SK-N-SH (cell line): Measurements from ENCODE around the gene CKM. TPM values are rescaled to one million over a fixed set of nuclear protein-coding genes. Genes with fewer than 3 reads are reported as not detected.

ENCODE experiments used
- CTCF ChIA-PET: fragments of 300-600, 350-600 bp; formaldehyde crosslinking; extraction: SDS; loops from one replicate; lab custom pipeline; 2021; lab: Yijun Ruan, JAX
- POLR2A ChIA-PET: fragments of 350-600 bp; sonication (Branson Sonifier 250); formaldehyde crosslinking; extraction: SDS; loops from one replicate; lab custom pipeline; 2020; ENCODE audit warnings: antibody characterized with exemption, inconsistent platforms; lab: Yijun Ruan, JAX
- DNase-seq: peaks from one replicate; pipeline ENCODE4 v3.0.0; 2012
- H2AFZ ChIP-seq: fragments of 200-600 bp; sonication (generic); 2 replicates; pipeline ENCODE4 v1.8.1; 2016; ENCODE audit warnings: antibody characterized with exemption, mild to moderate bottlenecking, low read depth
- H3F3A ChIP-seq: fragments of 200-600 bp; sonication (generic); replicated peaks from 2 replicates; pipeline ENCODE3; 2016; ENCODE audit warnings: antibody characterized with exemption, mild to moderate bottlenecking; ENCODE audit not compliant: insufficient read depth
- H3K27ac ChIP-seq, 2 experiments: fragments of 200-500 bp in 1 of 2; fragments of 200-600 bp in 1 of 2; sonication (Bioruptor generic) in 1 of 2; sonication (generic), shearing (Covaris generic) in 1 of 2; 2 replicates each; pipeline versions ENCODE4 v1.5.1 to v1.6.1; 2014 to 2016; ENCODE audit warnings: low read depth in 2 of 2, inconsistent platforms in 1 of 2, low read length in 1 of 2, mild to moderate bottlenecking in 1 of 2, mixed read lengths in 1 of 2
- H3K27me3 ChIP-seq: fragments of 200-600 bp; sonication (generic), shearing (Covaris generic); 2 replicates; pipeline ENCODE4 v1.6.1; 2016; ENCODE audit warnings: mixed run types; ENCODE audit not compliant: insufficient read depth
- H3K36me3 ChIP-seq, 2 experiments: fragments of 200-500 bp in 1 of 2; fragments of 200-600 bp in 1 of 2; sonication (Bioruptor generic) in 1 of 2; sonication (generic) in 1 of 2; replicated peaks in 1 of 2; 2 replicates each; pipeline versions ENCODE3 to v1.5.1; 2014 to 2016; ENCODE audit warnings: low read length in 1 of 2, mild to moderate bottlenecking in 1 of 2; ENCODE audit not compliant: insufficient read depth in 2 of 2, control insufficient read depth in 1 of 2
- H3K4me1 ChIP-seq, 2 experiments: fragments of 200-500 bp in 1 of 2; fragments of 200-600 bp in 1 of 2; sonication (Bioruptor generic) in 1 of 2; sonication (generic), shearing (Covaris generic) in 1 of 2; 2 replicates each; pipeline versions ENCODE4 v1.5.1 to v1.6.1; 2014 to 2016; ENCODE audit warnings: low read depth in 1 of 2, low read length in 1 of 2, mixed run types in 1 of 2; ENCODE audit not compliant: insufficient read depth in 2 of 2, control insufficient read depth in 1 of 2
- H3K4me2 ChIP-seq: fragments of 200-600 bp; sonication (generic), shearing (Covaris generic); 2 replicates; pipeline ENCODE4 v1.6.1; 2017; ENCODE audit warnings: mixed run types
- H3K4me3 ChIP-seq, 2 experiments: fragments of 200-500 bp in 1 of 2; fragments of 200-600 bp in 1 of 2; sonication (Bioruptor generic) in 1 of 2; sonication (generic), shearing (Covaris generic) in 1 of 2; 2 replicates each; pipeline versions ENCODE4 v1.5.1 to v1.8.1; 2014 to 2016; ENCODE audit warnings: low read depth in 2 of 2, inconsistent platforms in 1 of 2, low read length in 1 of 2, mild to moderate bottlenecking in 1 of 2, mixed read lengths in 1 of 2, moderate library complexity in 1 of 2
- H3K79me2 ChIP-seq: fragments of 200-600 bp; sonication (generic); 2 replicates; pipeline ENCODE4 v1.8.1; 2017; ENCODE audit warnings: mild to moderate bottlenecking; ENCODE audit not compliant: insufficient read depth
- H3K9ac ChIP-seq: fragments of 200-600 bp; sonication (generic); 2 replicates; pipeline ENCODE4 v1.6.1; 2017; ENCODE audit warnings: mixed run types
- H3K9me2 ChIP-seq: fragments of 200-600 bp; sonication (generic); 2 replicates; pipeline ENCODE4 v1.6.1; 2017; ENCODE audit warnings: mixed run types
- H3K9me3 ChIP-seq: fragments of 200-600 bp; sonication (generic); 2 replicates; pipeline ENCODE4 v1.6.1; 2017; ENCODE audit warnings: mixed run types, mild to moderate bottlenecking, moderate library complexity
- H4K20me1 ChIP-seq: fragments of 200-600 bp; sonication (generic); 2 replicates; pipeline ENCODE4 v1.6.1; 2017; ENCODE audit warnings: mild to moderate bottlenecking, mixed run types; ENCODE audit not compliant: insufficient read depth
- CHD2 ChIP-seq: fragments of 150-350 bp; IDR thresholded peaks from 2 replicates; pipeline ENCODE4 v1.6.1; 2018; ENCODE audit warnings: low read length; ENCODE audit not compliant: partially characterized antibody
- CTCF ChIP-seq: fragments of 200-600 bp; sonication (generic); IDR thresholded peaks from 2 replicates; pipeline ENCODE4 v1.6.1; 2017; ENCODE audit warnings: antibody characterized with exemption, mild to moderate bottlenecking, moderate library complexity
- ELF1 ChIP-seq: IDR thresholded peaks from 2 replicates; pipeline ENCODE4 v1.4.0; 2012
- EP300 ChIP-seq, 2 experiments: IDR thresholded peaks; 2 replicates each; pipeline versions ENCODE4 v1.4.0 to v1.6.1; 2012; ENCODE audit warnings: borderline replicate concordance in 1 of 2, low read depth in 1 of 2, low read length in 1 of 2
- FOXJ3 ChIP-seq: sonication (generic); formaldehyde crosslinking; IDR thresholded peaks from 2 replicates; pipeline ENCODE4 v1.5.1; 2020; ENCODE audit warnings: mild to moderate bottlenecking, missing genetic modification reagents
- FOXM1 ChIP-seq: IDR thresholded peaks from 2 replicates; pipeline ENCODE4 v1.4.0; 2012; ENCODE audit warnings: low read depth, mild to moderate bottlenecking
- GABPA ChIP-seq: IDR thresholded peaks from 2 replicates; pipeline ENCODE4 v1.4.0; 2012; ENCODE audit warnings: low read depth, mild to moderate bottlenecking
- IRF3 ChIP-seq: fragments of 150-350 bp; IDR thresholded peaks from 2 replicates; pipeline ENCODE4 v1.6.1; 2016; ENCODE audit warnings: mild to moderate bottlenecking, low read depth, low read length
- MEF2A ChIP-seq: IDR thresholded peaks from 2 replicates; pipeline ENCODE4 v1.4.0; 2012; ENCODE audit warnings: low read depth, borderline replicate concordance
- MXI1 ChIP-seq: IDR thresholded peaks from 2 replicates; pipeline ENCODE4 v1.6.1; 2012; ENCODE audit warnings: mild to moderate bottlenecking, low read depth, low read length, improper control_type of control experiment
- NRF1 ChIP-seq: IDR thresholded peaks from 2 replicates; pipeline ENCODE4 v1.6.1; 2012; ENCODE audit warnings: low read depth, mild to moderate bottlenecking, low read length
- RAD21 ChIP-seq: IDR thresholded peaks from 2 replicates; pipeline ENCODE4 v1.6.1; 2012; ENCODE audit warnings: mild to moderate bottlenecking, low read length
- RCOR1 ChIP-seq: fragments of 150-350 bp; IDR thresholded peaks from 2 replicates; pipeline ENCODE4 v1.6.1; 2017; ENCODE audit warnings: antibody characterized with exemption, low read length
- REST ChIP-seq: IDR thresholded peaks from 2 replicates; pipeline ENCODE4 v1.6.1; 2012; ENCODE audit warnings: mild to moderate bottlenecking, low read depth, low read length, moderate library complexity
- RXRA ChIP-seq: IDR thresholded peaks from 2 replicates; pipeline ENCODE4 v1.4.0; 2012; ENCODE audit warnings: low read depth, mild to moderate bottlenecking, borderline replicate concordance
- SIN3A ChIP-seq: IDR thresholded peaks from 2 replicates; pipeline ENCODE4 v1.6.1; 2012; ENCODE audit warnings: low read depth, mild to moderate bottlenecking, low read length, moderate library complexity, borderline replicate concordance
- SMC3 ChIP-seq: IDR thresholded peaks from 2 replicates; pipeline ENCODE4 v1.6.1; 2012; ENCODE audit warnings: low read depth, low read length, improper control_type of control experiment
- USF1 ChIP-seq: IDR thresholded peaks from 2 replicates; pipeline ENCODE4 v1.4.0; 2012; ENCODE audit warnings: low read depth, borderline replicate concordance
- YY1 ChIP-seq: IDR thresholded peaks from 2 replicates; pipeline ENCODE4 v1.4.0; 2012; ENCODE audit warnings: low read depth, mild to moderate bottlenecking
- WGBS: methylation state at CpG from one replicate; pipeline ENCODE4 v1.1.6; 2017; ENCODE audit warnings: low lambda C conversion rate; 5-methylcytosine and 5-hydroxymethylcytosine counted together
- polyA plus RNA-seq, 3 experiments: library from polyadenylated mRNA; depleted of rRNA; stranded (reverse); fragments of >200 nt; gene quantifications; 2 replicates each; pipeline ENCODE4 v1.2.3, GENCODE V29; 2012
- TF ChIP-seq, protein P1 (sequence below): IDR thresholded peaks from 2 replicates; pipeline ENCODE4 v1.4.0; 2012; ENCODE audit warnings: low read depth

CKM gene
- polyA plus RNA-seq, 1 of the 3 experiments (the other 2 are of a cell fraction), result 0.05 TPM

- no peak overlapping the region for H2AFZ ChIP-seq
- WGBS, result 80% methylated on average over 2 of the region's 7 CpGs
- ChIA-PET CTCF (interaction anchor here (1.8 kb wide), 1 partner anchor 17 kb away, joined by 6 read pairs; no protein-coding TSS in a partner anchor), POLR2A (no interaction called here)
- no peak overlapping the region for H3K4me2 ChIP-seq
- peaks cover 19% of the 10 kb centered on the region for H3K27me3 ChIP-seq
- H3K79me2 ChIP-seq, result no peaks in the 10 kb centered on the region
- H3K4me1 ChIP-seq, result peaks cover 0 to 5% of the 10 kb centered on the region in 2 experiments; a peak in 1 of 4 replicates
- H3K36me3 ChIP-seq, result no peaks in the 10 kb centered on the region
- H3K9me3 ChIP-seq, result no peaks in the 10 kb centered on the region
- H3K4me3 ChIP-seq, result no peak overlapping the region
- TF ChIP-seq YY1, result no peak
- no peak for TF ChIP-seq IRF3
- no peak for TF ChIP-seq CHD2
- no peak for TF ChIP-seq FOXJ3 (CRISPR knock-in tag)
- no peak for TF ChIP-seq RCOR1
- no peak for TF ChIP-seq GABPA
- TF ChIP-seq MEF2A, result no peak
- TF ChIP-seq MXI1, result no peak
- no peak for TF ChIP-seq FOXM1
- TF ChIP-seq EP300 (IDR thresholded peaks at IDR 0.05; ENCODE audit: borderline replicate concordance in 1 of 2, low read depth in 1 of 2, low read length in 1 of 2), result no peak
- no peak for TF ChIP-seq REST
- no peak for TF ChIP-seq SIN3A
- TF ChIP-seq, protein P1, sequence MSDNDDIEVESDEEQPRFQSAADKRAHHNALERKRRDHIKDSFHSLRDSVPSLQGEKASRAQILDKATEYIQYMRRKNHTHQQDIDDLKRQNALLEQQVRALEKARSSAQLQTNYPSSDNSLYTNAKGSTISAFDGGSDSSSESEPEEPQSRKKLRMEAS, result no peak
- no peak for TF ChIP-seq RAD21
- TF ChIP-seq RXRA, result no peak
- TF ChIP-seq NRF1, result no peak
- no peak for TF ChIP-seq CTCF
- no peak for TF ChIP-seq USF1
- TF ChIP-seq SMC3, result no peak
- TF ChIP-seq ELF1, result no peak
- H3F3A ChIP-seq, result no peaks in the 10 kb centered on the region
- H4K20me1 ChIP-seq, result no peaks in the 10 kb centered on the region
- no peak overlapping the region for H3K9ac ChIP-seq
- H3K9me2 ChIP-seq, result no peaks in the 10 kb centered on the region
- no peak overlapping the region for H3K27ac ChIP-seq
- DNase-seq, result no peak
Observed at GRCh38 chr19:45321848-45322247, 827 bp downstream of the CKM start.
